MM.1S (cell line): ENCODE measurements around the gene ZBTB4.

Experiments used
- CTCF ChIP-seq: fragments of 300-600 bp; sonication (generic); IDR thresholded peaks from 2 replicates; pipeline ENCODE4 v1.5.1; 2016; ENCODE audit warnings: antibody characterized with exemption, low read length, mixed read lengths
- EZH2 ChIP-seq: fragments of 300-600 bp; sonication (generic); optimal IDR thresholded peaks from 2 replicates; pipeline ENCODE3; 2017; ENCODE audit warnings: low read depth, mild to moderate bottlenecking, antibody characterized with exemption, low read length, mixed read lengths

GRCh38 chr17:7425756-7426155 lies 53.7 kb downstream of the ZBTB4 start:
- TF ChIP-seq CTCF: no peak
- TF ChIP-seq EZH2: no peak
